Measurements from ENCODE around the gene KCNJ12.

- no peak for TF ChIP-seq SUZ12 (IDR thresholded peaks at IDR 0.05)
- no peak for TF ChIP-seq SP1 (IDR thresholded peaks at IDR 0.05)
- no peak for TF ChIP-seq BHLHE40 (IDR thresholded peaks at IDR 0.05; ENCODE audit: borderline replicate concordance)
- TF ChIP-seq FOXM1 (IDR thresholded peaks at IDR 0.05; ENCODE audit: borderline replicate concordance): no peak
- no peak for TF ChIP-seq TARDBP (IDR thresholded peaks at IDR 0.05)
- TF ChIP-seq ZNF384 (IDR thresholded peaks at IDR 0.05): no peak
- TF ChIP-seq NFRKB (IDR thresholded peaks at IDR 0.05): no peak
- TF ChIP-seq LEF1 (IDR thresholded peaks at IDR 0.05; ENCODE audit: borderline replicate concordance): no peak
- TF ChIP-seq ELF4 (IDR thresholded peaks at IDR 0.05): no peak
These were observed 76.4 kb downstream of the KCNJ12 start for GRCh38 chr17:21452377-21453143.

Measured in HEK293T (cell line).